ENCODE results near the gene AQP6.

- TF ChIP-seq POLR2A (IDR thresholded peaks at IDR 0.05) (no peak), CTCF (IDR thresholded peaks at IDR 0.05) (no peak)
Measured at GRCh38 chr12:49929581-49929980, 43.2 kb upstream of the AQP6 start.
